ENCODE measurements around the gene VEZF1.

- TF ChIP-seq CTCF (conservative IDR thresholded peaks at IDR 0.05; ENCODE audit: low read depth, low read length) (no peak), EZH2 (IDR thresholded peaks at IDR 0.05; ENCODE audit: borderline replicate concordance, low read depth, low read length, poor library complexity, severe bottlenecking) (no peak)
Observed at GRCh38 chr17:57953219-57953618, 34.8 kb downstream of the VEZF1 start.

All from A673 (cell line).